HepG2 (cell line): ENCODE data around the gene NSD2.

ENCODE experiments used
- BCL6 ChIP-seq: IDR thresholded peaks from 2 replicates; pipeline ENCODE4 v1.6.1; 2016; ENCODE audit warnings: missing genetic modification reagents, missing compliant biosample characterization
- EP300 ChIP-seq, 3 experiments: sonication (generic) in 1 of 3; formaldehyde crosslinking in 1 of 3; IDR thresholded peaks; 2 replicates each; pipeline versions ENCODE4 v1.5.1 to v1.6.1; 2011 to 2020; ENCODE audit warnings: low read depth in 2 of 3, low read length in 2 of 3, borderline replicate concordance in 1 of 3, improper control_type of control experiment in 1 of 3, mild to moderate bottlenecking in 1 of 3, missing genetic modification reagents in 1 of 3, moderate library complexity in 1 of 3
- POLR2AphosphoS2 ChIP-seq: IDR thresholded peaks from 2 replicates; pipeline ENCODE4 v1.6.1; 2011; ENCODE audit warnings: low read depth, low read length, improper control_type of control experiment
- REPIN1 ChIP-seq: sonication (generic); formaldehyde crosslinking; IDR thresholded peaks from 2 replicates; pipeline ENCODE4 v1.8.0; 2022; ENCODE audit warnings: missing genetic modification reagents, low read depth, mild to moderate bottlenecking, borderline replicate concordance
- SMARCE1 ChIP-seq: fragments of 450-650 bp; IDR thresholded peaks from 2 replicates; pipeline ENCODE4 v1.6.1; 2017; ENCODE audit warnings: borderline replicate concordance
- TF ChIP-seq, protein P1 (sequence below): sonication (generic); formaldehyde crosslinking; IDR thresholded peaks from 2 replicates; pipeline ENCODE4 v1.9.0; 2021; ENCODE audit warnings: missing genetic modification reagents, borderline replicate concordance
- TF ChIP-seq, protein P2 (sequence below): sonication (generic); formaldehyde crosslinking; IDR thresholded peaks from 2 replicates; pipeline ENCODE4 v1.5.0; 2020; ENCODE audit warnings: mild to moderate bottlenecking, missing genetic modification reagents, moderate library complexity
- TF ChIP-seq, protein P3 (sequence below): sonication (generic); formaldehyde crosslinking; IDR thresholded peaks from 2 replicates; pipeline ENCODE4 v1.4.0; 2020; ENCODE audit warnings: missing genetic modification reagents
- TF ChIP-seq, protein P4 (sequence below): sonication (generic); formaldehyde crosslinking; IDR thresholded peaks from 2 replicates; pipeline ENCODE4 v1.5.0; 2020; ENCODE audit warnings: missing genetic modification reagents
- TF ChIP-seq, protein P5 (sequence below): sonication (generic); formaldehyde crosslinking; conservative IDR thresholded peaks from 2 replicates; pipeline ENCODE4 v1.4.0; 2020; ENCODE audit warnings: mild to moderate bottlenecking, missing genetic modification reagents, moderate library complexity

DNA sequence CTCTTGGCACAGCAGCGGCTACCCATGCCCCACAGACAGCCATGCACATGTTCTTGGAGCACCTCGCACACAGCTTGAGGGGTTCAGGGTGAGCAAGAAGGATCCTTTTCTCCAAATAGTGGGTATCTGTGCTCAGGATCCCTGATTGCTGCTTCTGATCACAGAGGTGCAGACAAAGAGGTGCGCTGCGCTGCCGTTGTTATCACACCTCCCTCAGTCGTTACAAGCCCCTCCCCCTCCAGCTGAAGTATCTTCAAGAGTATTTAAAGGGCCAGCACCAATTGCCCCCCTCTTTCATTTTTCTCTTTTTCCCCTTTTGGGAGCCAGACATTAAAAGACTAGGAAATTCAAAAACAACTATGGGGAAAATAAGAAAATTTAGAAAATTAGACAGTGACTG, 93.2 kb downstream of the NSD2 start:
- TF ChIP-seq, protein P1, sequence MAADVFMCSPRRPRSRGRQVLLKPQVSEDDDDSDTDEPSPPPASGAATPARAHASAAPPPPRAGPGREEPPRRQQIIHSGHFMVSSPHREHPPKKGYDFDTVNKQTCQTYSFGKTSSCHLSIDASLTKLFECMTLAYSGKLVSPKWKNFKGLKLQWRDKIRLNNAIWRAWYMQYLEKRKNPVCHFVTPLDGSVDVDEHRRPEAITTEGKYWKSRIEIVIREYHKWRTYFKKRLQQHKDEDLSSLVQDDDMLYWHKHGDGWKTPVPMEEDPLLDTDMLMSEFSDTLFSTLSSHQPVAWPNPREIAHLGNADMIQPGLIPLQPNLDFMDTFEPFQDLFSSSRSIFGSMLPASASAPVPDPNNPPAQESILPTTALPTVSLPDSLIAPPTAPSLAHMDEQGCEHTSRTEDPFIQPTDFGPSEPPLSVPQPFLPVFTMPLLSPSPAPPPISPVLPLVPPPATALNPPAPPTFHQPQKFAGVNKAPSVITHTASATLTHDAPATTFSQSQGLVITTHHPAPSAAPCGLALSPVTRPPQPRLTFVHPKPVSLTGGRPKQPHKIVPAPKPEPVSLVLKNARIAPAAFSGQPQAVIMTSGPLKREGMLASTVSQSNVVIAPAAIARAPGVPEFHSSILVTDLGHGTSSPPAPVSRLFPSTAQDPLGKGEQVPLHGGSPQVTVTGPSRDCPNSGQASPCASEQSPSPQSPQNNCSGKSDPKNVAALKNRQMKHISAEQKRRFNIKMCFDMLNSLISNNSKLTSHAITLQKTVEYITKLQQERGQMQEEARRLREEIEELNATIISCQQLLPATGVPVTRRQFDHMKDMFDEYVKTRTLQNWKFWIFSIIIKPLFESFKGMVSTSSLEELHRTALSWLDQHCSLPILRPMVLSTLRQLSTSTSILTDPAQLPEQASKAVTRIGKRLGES, result no peak
- TF ChIP-seq REPIN1 (CRISPR knock-in tag) (no peak), SMARCE1 (no peak), BCL6 (CRISPR knock-in tag) (no peak), POLR2AphosphoS2 (no peak), EP300 (IDR thresholded peaks at IDR 0.05; ENCODE audit: low read depth in 2 of 2, low read length in 2 of 2) (no peak), EP300 (CRISPR knock-in tag; IDR thresholded peaks at IDR 0.05; ENCODE audit: borderline replicate concordance) (no peak)
- TF ChIP-seq, protein P2, sequence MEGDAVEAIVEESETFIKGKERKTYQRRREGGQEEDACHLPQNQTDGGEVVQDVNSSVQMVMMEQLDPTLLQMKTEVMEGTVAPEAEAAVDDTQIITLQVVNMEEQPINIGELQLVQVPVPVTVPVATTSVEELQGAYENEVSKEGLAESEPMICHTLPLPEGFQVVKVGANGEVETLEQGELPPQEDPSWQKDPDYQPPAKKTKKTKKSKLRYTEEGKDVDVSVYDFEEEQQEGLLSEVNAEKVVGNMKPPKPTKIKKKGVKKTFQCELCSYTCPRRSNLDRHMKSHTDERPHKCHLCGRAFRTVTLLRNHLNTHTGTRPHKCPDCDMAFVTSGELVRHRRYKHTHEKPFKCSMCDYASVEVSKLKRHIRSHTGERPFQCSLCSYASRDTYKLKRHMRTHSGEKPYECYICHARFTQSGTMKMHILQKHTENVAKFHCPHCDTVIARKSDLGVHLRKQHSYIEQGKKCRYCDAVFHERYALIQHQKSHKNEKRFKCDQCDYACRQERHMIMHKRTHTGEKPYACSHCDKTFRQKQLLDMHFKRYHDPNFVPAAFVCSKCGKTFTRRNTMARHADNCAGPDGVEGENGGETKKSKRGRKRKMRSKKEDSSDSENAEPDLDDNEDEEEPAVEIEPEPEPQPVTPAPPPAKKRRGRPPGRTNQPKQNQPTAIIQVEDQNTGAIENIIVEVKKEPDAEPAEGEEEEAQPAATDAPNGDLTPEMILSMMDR (CRISPR knock-in tag), result no peak
- TF ChIP-seq, protein P3, sequence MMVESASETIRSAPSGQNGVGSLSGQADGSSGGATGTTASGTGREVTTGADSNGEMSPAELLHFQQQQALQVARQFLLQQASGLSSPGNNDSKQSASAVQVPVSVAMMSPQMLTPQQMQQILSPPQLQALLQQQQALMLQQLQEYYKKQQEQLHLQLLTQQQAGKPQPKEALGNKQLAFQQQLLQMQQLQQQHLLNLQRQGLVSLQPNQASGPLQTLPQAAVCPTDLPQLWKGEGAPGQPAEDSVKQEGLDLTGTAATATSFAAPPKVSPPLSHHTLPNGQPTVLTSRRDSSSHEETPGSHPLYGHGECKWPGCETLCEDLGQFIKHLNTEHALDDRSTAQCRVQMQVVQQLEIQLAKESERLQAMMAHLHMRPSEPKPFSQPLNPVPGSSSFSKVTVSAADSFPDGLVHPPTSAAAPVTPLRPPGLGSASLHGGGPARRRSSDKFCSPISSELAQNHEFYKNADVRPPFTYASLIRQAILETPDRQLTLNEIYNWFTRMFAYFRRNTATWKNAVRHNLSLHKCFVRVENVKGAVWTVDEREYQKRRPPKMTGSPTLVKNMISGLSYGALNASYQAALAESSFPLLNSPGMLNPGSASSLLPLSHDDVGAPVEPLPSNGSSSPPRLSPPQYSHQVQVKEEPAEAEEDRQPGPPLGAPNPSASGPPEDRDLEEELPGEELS (CRISPR knock-in tag), result no peak
- TF ChIP-seq, protein P4, sequence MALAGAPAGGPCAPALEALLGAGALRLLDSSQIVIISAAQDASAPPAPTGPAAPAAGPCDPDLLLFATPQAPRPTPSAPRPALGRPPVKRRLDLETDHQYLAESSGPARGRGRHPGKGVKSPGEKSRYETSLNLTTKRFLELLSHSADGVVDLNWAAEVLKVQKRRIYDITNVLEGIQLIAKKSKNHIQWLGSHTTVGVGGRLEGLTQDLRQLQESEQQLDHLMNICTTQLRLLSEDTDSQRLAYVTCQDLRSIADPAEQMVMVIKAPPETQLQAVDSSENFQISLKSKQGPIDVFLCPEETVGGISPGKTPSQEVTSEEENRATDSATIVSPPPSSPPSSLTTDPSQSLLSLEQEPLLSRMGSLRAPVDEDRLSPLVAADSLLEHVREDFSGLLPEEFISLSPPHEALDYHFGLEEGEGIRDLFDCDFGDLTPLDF (CRISPR knock-in tag), result no peak
- TF ChIP-seq, protein P5, sequence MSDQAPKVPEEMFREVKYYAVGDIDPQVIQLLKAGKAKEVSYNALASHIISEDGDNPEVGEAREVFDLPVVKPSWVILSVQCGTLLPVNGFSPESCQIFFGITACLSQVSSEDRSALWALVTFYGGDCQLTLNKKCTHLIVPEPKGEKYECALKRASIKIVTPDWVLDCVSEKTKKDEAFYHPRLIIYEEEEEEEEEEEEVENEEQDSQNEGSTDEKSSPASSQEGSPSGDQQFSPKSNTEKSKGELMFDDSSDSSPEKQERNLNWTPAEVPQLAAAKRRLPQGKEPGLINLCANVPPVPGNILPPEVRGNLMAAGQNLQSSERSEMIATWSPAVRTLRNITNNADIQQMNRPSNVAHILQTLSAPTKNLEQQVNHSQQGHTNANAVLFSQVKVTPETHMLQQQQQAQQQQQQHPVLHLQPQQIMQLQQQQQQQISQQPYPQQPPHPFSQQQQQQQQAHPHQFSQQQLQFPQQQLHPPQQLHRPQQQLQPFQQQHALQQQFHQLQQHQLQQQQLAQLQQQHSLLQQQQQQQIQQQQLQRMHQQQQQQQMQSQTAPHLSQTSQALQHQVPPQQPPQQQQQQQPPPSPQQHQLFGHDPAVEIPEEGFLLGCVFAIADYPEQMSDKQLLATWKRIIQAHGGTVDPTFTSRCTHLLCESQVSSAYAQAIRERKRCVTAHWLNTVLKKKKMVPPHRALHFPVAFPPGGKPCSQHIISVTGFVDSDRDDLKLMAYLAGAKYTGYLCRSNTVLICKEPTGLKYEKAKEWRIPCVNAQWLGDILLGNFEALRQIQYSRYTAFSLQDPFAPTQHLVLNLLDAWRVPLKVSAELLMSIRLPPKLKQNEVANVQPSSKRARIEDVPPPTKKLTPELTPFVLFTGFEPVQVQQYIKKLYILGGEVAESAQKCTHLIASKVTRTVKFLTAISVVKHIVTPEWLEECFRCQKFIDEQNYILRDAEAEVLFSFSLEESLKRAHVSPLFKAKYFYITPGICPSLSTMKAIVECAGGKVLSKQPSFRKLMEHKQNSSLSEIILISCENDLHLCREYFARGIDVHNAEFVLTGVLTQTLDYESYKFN (CRISPR knock-in tag), result no peak
